ENCODE measurements around the gene KIAA0586.
"Not testable (repeated sequence)": the region's sequence is repeated elsewhere in the genome, so short reads cannot be mapped to it uniquely, and the experiment has no call there.

KIAA0586 gene

DNA sequence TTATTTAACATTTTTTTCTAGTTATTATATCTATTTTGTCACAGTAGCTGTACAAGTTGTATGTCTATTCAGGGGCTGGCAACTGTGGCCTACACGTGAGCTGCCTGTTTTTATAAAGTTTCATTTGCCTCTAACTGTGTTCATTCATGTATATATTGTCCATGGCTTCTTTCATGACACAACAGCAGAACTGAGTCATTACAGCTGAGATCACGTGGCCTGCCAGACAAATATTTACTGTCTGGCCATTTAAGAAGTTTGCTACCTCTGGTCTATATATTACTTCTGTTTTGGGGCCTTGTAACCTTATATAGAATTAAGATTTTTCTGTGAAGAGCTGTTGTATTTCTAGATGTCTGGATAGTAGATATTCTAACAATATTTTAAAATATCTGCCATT lies 37.9 kb downstream of the KIAA0586 start:
- no peaks in the 10 kb centered on the region; the same call in none of the 2 replicates for H3K36me3 ChIP-seq (ENCODE audit: control insufficient read depth, insufficient read depth, low read length)
- DNase-seq (ENCODE audit: extremely low read depth, insufficient read length), result no peak

DNA sequence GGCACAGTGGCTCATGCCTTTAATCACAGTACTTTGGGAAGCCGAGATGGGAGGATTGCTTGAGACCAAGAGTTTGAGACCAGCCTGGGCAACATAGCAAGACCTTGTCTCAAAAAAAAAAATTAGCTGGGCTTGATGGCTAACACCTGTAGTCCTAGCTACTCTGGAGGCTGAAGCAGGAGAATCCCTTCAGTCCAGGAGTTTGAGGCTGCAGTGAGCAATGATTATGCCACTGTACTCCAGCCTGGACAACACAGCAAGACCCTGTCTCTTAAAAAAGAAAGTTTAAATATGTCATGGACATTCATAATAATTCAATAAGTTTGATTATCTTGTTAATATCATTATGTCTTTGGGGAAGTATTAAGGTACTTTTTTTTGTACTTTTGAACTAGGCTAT lies 38.9 kb downstream of the KIAA0586 start:
- no peak for DNase-seq (ENCODE audit: extremely low read depth, insufficient read length)
- TF ChIP-seq, protein P1, sequence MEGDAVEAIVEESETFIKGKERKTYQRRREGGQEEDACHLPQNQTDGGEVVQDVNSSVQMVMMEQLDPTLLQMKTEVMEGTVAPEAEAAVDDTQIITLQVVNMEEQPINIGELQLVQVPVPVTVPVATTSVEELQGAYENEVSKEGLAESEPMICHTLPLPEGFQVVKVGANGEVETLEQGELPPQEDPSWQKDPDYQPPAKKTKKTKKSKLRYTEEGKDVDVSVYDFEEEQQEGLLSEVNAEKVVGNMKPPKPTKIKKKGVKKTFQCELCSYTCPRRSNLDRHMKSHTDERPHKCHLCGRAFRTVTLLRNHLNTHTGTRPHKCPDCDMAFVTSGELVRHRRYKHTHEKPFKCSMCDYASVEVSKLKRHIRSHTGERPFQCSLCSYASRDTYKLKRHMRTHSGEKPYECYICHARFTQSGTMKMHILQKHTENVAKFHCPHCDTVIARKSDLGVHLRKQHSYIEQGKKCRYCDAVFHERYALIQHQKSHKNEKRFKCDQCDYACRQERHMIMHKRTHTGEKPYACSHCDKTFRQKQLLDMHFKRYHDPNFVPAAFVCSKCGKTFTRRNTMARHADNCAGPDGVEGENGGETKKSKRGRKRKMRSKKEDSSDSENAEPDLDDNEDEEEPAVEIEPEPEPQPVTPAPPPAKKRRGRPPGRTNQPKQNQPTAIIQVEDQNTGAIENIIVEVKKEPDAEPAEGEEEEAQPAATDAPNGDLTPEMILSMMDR (IDR thresholded peaks at IDR 0.05; ENCODE audit: insufficient read depth, low read length, poor library complexity, severe bottlenecking), result no peak
- no peak overlapping the region for H3K4me3 ChIP-seq (replicated peaks; ENCODE audit: low read depth, low read length)
- no peaks in the 10 kb centered on the region; the same call in none of the 2 replicates for H3K36me3 ChIP-seq (ENCODE audit: control insufficient read depth, insufficient read depth, low read length)
- no peaks in the 10 kb centered on the region for H3K27me3 ChIP-seq (replicated peaks; ENCODE audit: control insufficient read depth, insufficient read depth, low read length)

More for the DNA sequence above, 37.9 kb downstream of the KIAA0586 start:
- H3K27me3 ChIP-seq (replicated peaks; ENCODE audit: control insufficient read depth, insufficient read depth, low read length), result no peaks in the 10 kb centered on the region
- TF ChIP-seq, protein P1 (IDR thresholded peaks at IDR 0.05; ENCODE audit: insufficient read depth, low read length, poor library complexity, severe bottlenecking), result no peak
- H3K4me3 ChIP-seq (replicated peaks; ENCODE audit: low read depth, low read length), result no peak overlapping the region

DNA sequence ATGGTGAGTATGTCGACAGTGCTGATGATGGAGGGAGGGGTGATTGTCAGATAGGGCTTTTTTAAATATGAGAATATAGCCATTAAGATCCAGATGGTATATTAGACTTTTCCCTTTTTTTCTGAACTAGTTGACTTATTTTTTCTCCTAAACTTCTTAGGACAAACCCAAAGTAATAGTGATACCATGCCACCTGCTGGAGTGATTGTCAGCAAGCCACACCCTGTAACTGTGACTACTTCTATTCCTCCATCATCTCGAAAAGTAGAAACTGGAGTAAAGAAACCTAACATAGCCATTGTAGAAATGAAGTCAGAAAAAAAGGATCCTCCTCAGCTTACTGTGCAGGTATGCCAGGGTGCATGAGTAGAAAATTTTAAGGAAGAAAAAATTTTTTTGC lies 40.1 kb downstream of the KIAA0586 start:
- TF ChIP-seq, protein P1 (IDR thresholded peaks at IDR 0.05; ENCODE audit: insufficient read depth, low read length, poor library complexity, severe bottlenecking), result no peak
- Histone ChIP-seq H3K27me3 (replicated peaks; ENCODE audit: control insufficient read depth, insufficient read depth, low read length) (no peaks in the 10 kb centered on the region), H3K36me3 (ENCODE audit: control insufficient read depth, insufficient read depth, low read length) (no peaks in the 10 kb centered on the region; the same call in none of the 2 replicates), H3K4me3 (replicated peaks; ENCODE audit: low read depth, low read length) (no peak overlapping the region)
- no peak for DNase-seq (ENCODE audit: extremely low read depth, insufficient read length)

DNA sequence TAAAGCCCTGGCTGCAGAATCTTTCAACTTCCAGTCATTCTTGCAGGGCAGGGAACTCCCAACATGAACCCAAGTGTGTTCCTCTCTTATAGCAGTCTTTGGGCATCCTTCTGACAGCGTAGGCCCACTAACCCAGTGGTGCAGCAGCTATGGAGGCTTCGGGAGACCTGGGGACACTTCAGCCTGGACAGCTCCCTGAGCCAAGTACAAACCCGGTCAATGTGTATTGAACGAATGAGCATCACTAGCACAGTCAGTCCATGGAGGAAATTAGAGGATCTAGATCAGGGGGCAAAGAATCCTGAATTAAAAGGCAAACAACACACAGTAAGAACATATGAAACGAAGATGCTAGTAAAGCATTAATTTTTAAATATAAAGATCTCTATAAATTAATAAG lies 41.8 kb downstream of the KIAA0586 start:
- no peaks in the 10 kb centered on the region; the same call in 1 of the 2 replicates for H3K36me3 ChIP-seq (ENCODE audit: control insufficient read depth, insufficient read depth, low read length)
- no peaks in the 10 kb centered on the region for H3K27me3 ChIP-seq (replicated peaks; ENCODE audit: control insufficient read depth, insufficient read depth, low read length)
- H3K4me3 ChIP-seq (replicated peaks; ENCODE audit: low read depth, low read length), result no peak overlapping the region
- no peak for DNase-seq (ENCODE audit: extremely low read depth, insufficient read length)
- TF ChIP-seq, protein P1 (IDR thresholded peaks at IDR 0.05; ENCODE audit: insufficient read depth, low read length, poor library complexity, severe bottlenecking), result no peak

DNA sequence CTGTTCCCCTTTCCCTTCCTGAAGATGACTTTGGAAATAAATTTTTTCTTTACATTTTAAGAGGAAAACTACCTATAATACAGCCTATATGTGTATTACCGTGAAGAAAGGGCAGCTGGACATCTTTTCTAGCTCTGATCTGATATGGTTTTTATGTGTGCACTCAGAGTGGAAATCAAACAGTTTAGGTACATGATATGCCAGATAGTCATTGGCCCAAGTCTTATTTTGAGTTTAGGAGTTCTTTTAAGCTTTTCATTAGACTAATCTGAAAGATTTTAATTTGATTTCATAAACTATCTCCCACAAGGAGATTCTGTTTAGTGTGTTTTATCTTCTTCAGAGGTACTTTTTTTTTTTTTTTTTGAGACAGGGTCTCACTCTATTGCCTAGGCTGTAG lies 48.8 kb downstream of the KIAA0586 start:
- Histone ChIP-seq H3K36me3 (ENCODE audit: control insufficient read depth, insufficient read depth, low read length) (no peaks in the 10 kb centered on the region), H3K4me3 (replicated peaks; ENCODE audit: low read depth, low read length) (no peak overlapping the region), H3K27me3 (replicated peaks; ENCODE audit: control insufficient read depth, insufficient read depth, low read length) (no peaks in the 10 kb centered on the region)
- no peak for DNase-seq (ENCODE audit: extremely low read depth, insufficient read length)
- TF ChIP-seq, protein P1 (IDR thresholded peaks at IDR 0.05; ENCODE audit: insufficient read depth, low read length, poor library complexity, severe bottlenecking), result no peak

DNA sequence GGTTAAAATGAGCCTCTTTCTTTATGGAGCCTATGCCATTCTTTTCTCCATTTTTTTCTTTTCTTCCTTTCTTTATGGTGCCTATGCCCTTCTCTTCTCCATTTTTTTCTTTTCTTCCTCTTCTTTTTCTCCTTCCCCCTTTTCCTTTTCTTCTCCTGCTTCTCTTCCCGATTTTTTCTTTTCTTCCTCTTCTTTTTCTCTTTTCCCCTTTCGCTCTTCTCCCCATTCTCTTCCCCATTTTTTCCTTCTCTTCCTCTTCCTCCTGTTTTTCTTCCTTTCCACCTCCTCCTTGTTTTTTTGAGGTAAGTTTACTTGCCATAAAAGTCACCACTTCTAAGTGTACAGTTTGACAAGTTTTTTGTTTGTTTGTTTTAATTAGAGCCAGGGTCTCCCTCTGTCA lies 50.1 kb downstream of the KIAA0586 start:
- Histone ChIP-seq H3K27me3 (replicated peaks; ENCODE audit: control insufficient read depth, insufficient read depth, low read length) (no peaks in the 10 kb centered on the region), H3K4me3 (replicated peaks; ENCODE audit: low read depth, low read length) (no peak overlapping the region), H3K36me3 (ENCODE audit: control insufficient read depth, insufficient read depth, low read length) (no peaks in the 10 kb centered on the region)
- TF ChIP-seq, protein P1 (IDR thresholded peaks at IDR 0.05; ENCODE audit: insufficient read depth, low read length, poor library complexity, severe bottlenecking), result no peak
- DNase-seq (ENCODE audit: extremely low read depth, insufficient read length), result no peak

DNA sequence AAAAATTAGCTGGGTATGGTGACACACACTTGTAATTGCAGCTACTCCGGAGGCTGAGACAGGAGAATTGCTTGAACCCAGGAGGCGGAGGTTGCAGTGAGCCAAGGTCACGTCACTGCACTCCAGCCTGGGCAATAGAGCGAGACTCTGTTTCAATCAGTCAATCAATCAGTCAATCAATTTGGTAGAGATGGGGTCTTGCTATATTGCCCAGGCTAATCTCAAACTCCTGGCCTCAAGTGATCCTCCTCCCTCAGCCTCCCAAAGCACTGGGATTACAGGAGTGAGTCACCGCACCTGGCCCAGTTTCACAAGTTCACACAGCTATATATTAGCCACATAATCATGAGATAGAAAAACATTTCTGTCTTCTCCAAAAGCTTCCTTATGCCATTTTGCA lies 50.8 kb downstream of the KIAA0586 start:
- H3K4me3 ChIP-seq (replicated peaks; ENCODE audit: low read depth, low read length); H3K27me3 ChIP-seq (replicated peaks; ENCODE audit: control insufficient read depth, insufficient read depth, low read length); DNase-seq (ENCODE audit: extremely low read depth, insufficient read length); H3K36me3 ChIP-seq (ENCODE audit: control insufficient read depth, insufficient read depth, low read length): not testable (repeated sequence)

Data from GM06990 (cell line).